ENCODE measurements around the gene FAM72A.
"Not testable (repeated sequence)": the region's sequence is repeated elsewhere in the genome, so short reads cannot be mapped to it uniquely, and the experiment has no call there.

Gene FAM72A

GRCh38 chr1:206220332-206221000 is 17.8 kb upstream of the FAM72A start:
- H3K4me3 ChIP-seq (ENCODE audit: low read depth in 1 of 2, low read length in 2 of 2); H2AFZ ChIP-seq (ENCODE audit: low read depth, low read length); H3K36me3 ChIP-seq (ENCODE audit: insufficient read depth, low read length); H3K4me2 ChIP-seq (ENCODE audit: insufficient read depth, low read length); H3K27ac ChIP-seq (ENCODE audit: low read length); H4K20me1 ChIP-seq (ENCODE audit: insufficient read depth, low read length); ATAC-seq (ENCODE audit: insufficient read depth, low read depth); H3K9ac ChIP-seq (ENCODE audit: low read depth, low read length); DNase-seq; H3K27me3 ChIP-seq (ENCODE audit: insufficient read depth, low read length, poor library complexity); H3K4me1 ChIP-seq (ENCODE audit: insufficient read depth, low read length); H3K9me3 ChIP-seq (ENCODE audit: insufficient read depth, low read length, severe bottlenecking); H3K79me2 ChIP-seq (ENCODE audit: insufficient read depth, low read length): not testable (repeated sequence)

- H3K9me3 ChIP-seq (ENCODE audit: insufficient read depth, low read length, severe bottlenecking); ATAC-seq (ENCODE audit: insufficient read depth, low read depth); H3K4me3 ChIP-seq (ENCODE audit: low read depth in 1 of 2, low read length in 2 of 2); H2AFZ ChIP-seq (ENCODE audit: low read depth, low read length); DNase-seq; H4K20me1 ChIP-seq (ENCODE audit: insufficient read depth, low read length); H3K9ac ChIP-seq (ENCODE audit: low read depth, low read length); H3K27ac ChIP-seq (ENCODE audit: low read length); H3K4me1 ChIP-seq (ENCODE audit: insufficient read depth, low read length); H3K36me3 ChIP-seq (ENCODE audit: insufficient read depth, low read length); H3K79me2 ChIP-seq (ENCODE audit: insufficient read depth, low read length); H3K4me2 ChIP-seq (ENCODE audit: insufficient read depth, low read length); H3K27me3 ChIP-seq (ENCODE audit: insufficient read depth, low read length, poor library complexity): not testable (repeated sequence)
These were observed 17.1 kb upstream of the FAM72A start for GRCh38 chr1:206219514-206220331.

- not testable (repeated sequence) for H2AFZ ChIP-seq (ENCODE audit: low read depth, low read length); H3K9ac ChIP-seq (ENCODE audit: low read depth, low read length); DNase-seq; H3K27ac ChIP-seq (ENCODE audit: low read length); H3K4me1 ChIP-seq (ENCODE audit: insufficient read depth, low read length); H3K9me3 ChIP-seq (ENCODE audit: insufficient read depth, low read length, severe bottlenecking); H3K36me3 ChIP-seq (ENCODE audit: insufficient read depth, low read length); ATAC-seq (ENCODE audit: insufficient read depth, low read depth); H3K4me2 ChIP-seq (ENCODE audit: insufficient read depth, low read length); H3K79me2 ChIP-seq (ENCODE audit: insufficient read depth, low read length); H4K20me1 ChIP-seq (ENCODE audit: insufficient read depth, low read length); H3K4me3 ChIP-seq (ENCODE audit: low read depth in 1 of 2, low read length in 2 of 2); H3K27me3 ChIP-seq (ENCODE audit: insufficient read depth, low read length, poor library complexity)
These were observed 16.1 kb upstream of the FAM72A start for GRCh38 chr1:206218765-206219164.

- ATAC-seq (ENCODE audit: insufficient read depth, low read depth); H3K4me3 ChIP-seq (ENCODE audit: low read depth in 1 of 2, low read length in 2 of 2); DNase-seq; H3K9ac ChIP-seq (ENCODE audit: low read depth, low read length); H3K4me2 ChIP-seq (ENCODE audit: insufficient read depth, low read length); H3K79me2 ChIP-seq (ENCODE audit: insufficient read depth, low read length); H3K36me3 ChIP-seq (ENCODE audit: insufficient read depth, low read length); H3K27ac ChIP-seq (ENCODE audit: low read length); H3K27me3 ChIP-seq (ENCODE audit: insufficient read depth, low read length, poor library complexity); H3K9me3 ChIP-seq (ENCODE audit: insufficient read depth, low read length, severe bottlenecking); H2AFZ ChIP-seq (ENCODE audit: low read depth, low read length); H4K20me1 ChIP-seq (ENCODE audit: insufficient read depth, low read length); H3K4me1 ChIP-seq (ENCODE audit: insufficient read depth, low read length): not testable (repeated sequence)
These were observed 15.6 kb upstream of the FAM72A start for GRCh38 chr1:206218285-206218684.

- H3K4me1 ChIP-seq (ENCODE audit: insufficient read depth, low read length); H3K9ac ChIP-seq (ENCODE audit: low read depth, low read length); H3K4me3 ChIP-seq (ENCODE audit: low read depth in 1 of 2, low read length in 2 of 2); H3K36me3 ChIP-seq (ENCODE audit: insufficient read depth, low read length); H3K79me2 ChIP-seq (ENCODE audit: insufficient read depth, low read length); DNase-seq; ATAC-seq (ENCODE audit: insufficient read depth, low read depth); H3K4me2 ChIP-seq (ENCODE audit: insufficient read depth, low read length); H3K27me3 ChIP-seq (ENCODE audit: insufficient read depth, low read length, poor library complexity); H4K20me1 ChIP-seq (ENCODE audit: insufficient read depth, low read length); H3K27ac ChIP-seq (ENCODE audit: low read length); H2AFZ ChIP-seq (ENCODE audit: low read depth, low read length); H3K9me3 ChIP-seq (ENCODE audit: insufficient read depth, low read length, severe bottlenecking): not testable (repeated sequence)
These were observed 13.2 kb upstream of the FAM72A start for GRCh38 chr1:206215600-206216392.

- H3K9ac ChIP-seq (ENCODE audit: low read depth, low read length); H3K36me3 ChIP-seq (ENCODE audit: insufficient read depth, low read length); H3K27ac ChIP-seq (ENCODE audit: low read length); H3K4me2 ChIP-seq (ENCODE audit: insufficient read depth, low read length); H4K20me1 ChIP-seq (ENCODE audit: insufficient read depth, low read length); H3K79me2 ChIP-seq (ENCODE audit: insufficient read depth, low read length); H2AFZ ChIP-seq (ENCODE audit: low read depth, low read length); DNase-seq; H3K9me3 ChIP-seq (ENCODE audit: insufficient read depth, low read length, severe bottlenecking); H3K4me3 ChIP-seq (ENCODE audit: low read depth in 1 of 2, low read length in 2 of 2); ATAC-seq (ENCODE audit: insufficient read depth, low read depth); H3K4me1 ChIP-seq (ENCODE audit: insufficient read depth, low read length); H3K27me3 ChIP-seq (ENCODE audit: insufficient read depth, low read length, poor library complexity): not testable (repeated sequence)
These were observed 8.2 kb upstream of the FAM72A start for GRCh38 chr1:206210802-206211201.

- H3K9ac ChIP-seq (ENCODE audit: low read depth, low read length); H3K4me2 ChIP-seq (ENCODE audit: insufficient read depth, low read length); H2AFZ ChIP-seq (ENCODE audit: low read depth, low read length); DNase-seq; H4K20me1 ChIP-seq (ENCODE audit: insufficient read depth, low read length); H3K79me2 ChIP-seq (ENCODE audit: insufficient read depth, low read length); H3K9me3 ChIP-seq (ENCODE audit: insufficient read depth, low read length, severe bottlenecking); H3K4me1 ChIP-seq (ENCODE audit: insufficient read depth, low read length); H3K4me3 ChIP-seq (ENCODE audit: low read depth in 1 of 2, low read length in 2 of 2); H3K27ac ChIP-seq (ENCODE audit: low read length); H3K27me3 ChIP-seq (ENCODE audit: insufficient read depth, low read length, poor library complexity); ATAC-seq (ENCODE audit: insufficient read depth, low read depth); H3K36me3 ChIP-seq (ENCODE audit: insufficient read depth, low read length): not testable (repeated sequence)
These were observed 2.9 kb upstream of the FAM72A start for GRCh38 chr1:206205569-206205968.

- H3K9ac ChIP-seq (ENCODE audit: low read depth, low read length), result peak overlapping the region; percentile 43; the same call in 1 of the 2 replicates
- peak; percentile 32 for DNase-seq
These were observed 2.2 kb upstream of the FAM72A start for GRCh38 chr1:206204871-206205270.

More at GRCh38 chr1:206204871-206205270, 2.2 kb upstream of the FAM72A start:
- not testable (repeated sequence) for H3K27me3 ChIP-seq (ENCODE audit: insufficient read depth, low read length, poor library complexity); H3K27ac ChIP-seq (ENCODE audit: low read length); H3K9me3 ChIP-seq (ENCODE audit: insufficient read depth, low read length, severe bottlenecking); H3K36me3 ChIP-seq (ENCODE audit: insufficient read depth, low read length); H3K79me2 ChIP-seq (ENCODE audit: insufficient read depth, low read length); H2AFZ ChIP-seq (ENCODE audit: low read depth, low read length); H3K4me1 ChIP-seq (ENCODE audit: insufficient read depth, low read length); ATAC-seq (ENCODE audit: insufficient read depth, low read depth); H4K20me1 ChIP-seq (ENCODE audit: insufficient read depth, low read length)
- H3K4me2 ChIP-seq (ENCODE audit: insufficient read depth, low read length), result peak overlapping the region; percentile 61
- peak overlapping the region in 1 of 2 experiments; percentile 52; a peak in 3 of 4 replicates for H3K4me3 ChIP-seq (ENCODE audit: low read depth in 1 of 2, low read length in 2 of 2)
